Ovary (tissue), 3 donors: ENCODE data around the gene PTX4.

Experiments used
- EP300 ChIP-seq: sonication (generic); formaldehyde crosslinking; IDR thresholded peaks from one replicate; pipeline ENCODE4 v1.6.1; 2017; ENCODE audit warnings: antibody characterized with exemption
- POLR2A ChIP-seq: fragments of 450-650 bp; IDR thresholded peaks from one replicate; pipeline ENCODE4 v1.6.1; 2017; ENCODE audit warnings: antibody characterized with exemption, mild to moderate bottlenecking, moderate library complexity
- TF ChIP-seq, protein P1 (sequence below), 3 donors: fragments of 450-650 bp in 2 of 3; fragments of 200-600 bp in 1 of 3; IDR thresholded peaks; one replicate each; pipeline versions ENCODE4 v1.5.1 to v1.8.0; 2016 to 2022; ENCODE audit warnings: antibody characterized with exemption in 3 of 3, mild to moderate bottlenecking in 1 of 3
- donor health status: DM: no; HTN: no; CAD: no.

DNA sequence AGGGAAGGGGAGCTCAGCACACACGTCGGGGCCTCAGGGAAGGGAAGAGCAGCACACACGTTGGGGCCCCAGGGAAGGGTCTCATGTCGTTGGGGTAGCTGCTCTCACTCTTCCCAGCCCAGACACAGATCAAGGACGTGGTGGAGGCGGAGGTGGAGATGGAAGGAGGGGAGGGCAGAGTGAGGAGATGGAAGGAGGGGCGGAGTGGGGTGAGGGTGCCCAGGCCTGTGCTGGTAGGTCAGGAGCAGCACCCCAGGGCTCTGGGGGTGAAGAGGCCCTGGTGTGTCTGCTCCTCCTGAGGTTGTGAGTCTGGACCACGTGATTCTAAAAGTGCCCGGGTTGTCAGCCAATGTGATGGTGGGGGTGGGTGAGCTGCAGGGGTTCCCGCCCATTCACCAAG is 28.8 kb downstream of the PTX4 start:
- TF ChIP-seq, protein P1, sequence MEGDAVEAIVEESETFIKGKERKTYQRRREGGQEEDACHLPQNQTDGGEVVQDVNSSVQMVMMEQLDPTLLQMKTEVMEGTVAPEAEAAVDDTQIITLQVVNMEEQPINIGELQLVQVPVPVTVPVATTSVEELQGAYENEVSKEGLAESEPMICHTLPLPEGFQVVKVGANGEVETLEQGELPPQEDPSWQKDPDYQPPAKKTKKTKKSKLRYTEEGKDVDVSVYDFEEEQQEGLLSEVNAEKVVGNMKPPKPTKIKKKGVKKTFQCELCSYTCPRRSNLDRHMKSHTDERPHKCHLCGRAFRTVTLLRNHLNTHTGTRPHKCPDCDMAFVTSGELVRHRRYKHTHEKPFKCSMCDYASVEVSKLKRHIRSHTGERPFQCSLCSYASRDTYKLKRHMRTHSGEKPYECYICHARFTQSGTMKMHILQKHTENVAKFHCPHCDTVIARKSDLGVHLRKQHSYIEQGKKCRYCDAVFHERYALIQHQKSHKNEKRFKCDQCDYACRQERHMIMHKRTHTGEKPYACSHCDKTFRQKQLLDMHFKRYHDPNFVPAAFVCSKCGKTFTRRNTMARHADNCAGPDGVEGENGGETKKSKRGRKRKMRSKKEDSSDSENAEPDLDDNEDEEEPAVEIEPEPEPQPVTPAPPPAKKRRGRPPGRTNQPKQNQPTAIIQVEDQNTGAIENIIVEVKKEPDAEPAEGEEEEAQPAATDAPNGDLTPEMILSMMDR (IDR thresholded peaks at IDR 0.05): no peak
- TF ChIP-seq EP300 (no peak), POLR2A (no peak)
